Activated CD4-positive, alpha-beta T cell treated with anti-CD3 and anti-CD28 coated beads for 36 hours (primary cell): Measurements from ENCODE around the gene KIF3B. TPM values are rescaled to one million over a fixed set of nuclear protein-coding genes. Genes with fewer than 3 reads are reported as not detected.
"Not testable (repeated sequence)": the region's sequence is repeated elsewhere in the genome, so short reads cannot be mapped to it uniquely, and the experiment has no call there.

Experiments used
- ATAC-seq: fragments of 200-7000 bp; cut with Tn5 transposase; one replicate; pipeline ENCODE4 v1.10.0; 2021; ENCODE audit warnings: mild to moderate bottlenecking, moderate library complexity
- CTCF ChIA-PET: fragments of 350-600 bp; sonication (Branson Sonifier 250); formaldehyde crosslinking; loops from one replicate; lab custom pipeline; 2021; ENCODE audit warnings: antibody characterized with exemption; lab: Charles Lee
- POLR2A ChIA-PET: fragments of 350-600 bp; sonication (Branson Sonifier 250); formaldehyde crosslinking; loops from one replicate; lab custom pipeline; 2021; ENCODE audit warnings: antibody characterized with exemption, inconsistent platforms; lab: Charles Lee
- DNase-seq: peaks from one replicate; pipeline ENCODE4 v3.0.0-alpha.2; 2020
- H3K27ac Mint-ChIP-seq: one replicate; pipeline ENCODE4 v1.8.0; 2021; ENCODE audit warnings: mixed read lengths
- H3K27me3 Mint-ChIP-seq: one replicate; pipeline ENCODE4 v1.8.0; 2021; ENCODE audit warnings: mixed read lengths
- H3K36me3 Mint-ChIP-seq: one replicate; pipeline ENCODE4 v1.8.0; 2021; ENCODE audit warnings: low read depth, mixed read lengths
- H3K4me1 Mint-ChIP-seq: one replicate; pipeline ENCODE4 v1.8.0; 2021; ENCODE audit warnings: mixed read lengths
- H3K4me3 Mint-ChIP-seq: one replicate; pipeline ENCODE4 v1.8.0; 2021; ENCODE audit warnings: mild to moderate bottlenecking, moderate library complexity, mixed read lengths
- H3K9me3 Mint-ChIP-seq: one replicate; pipeline ENCODE4 v1.8.0; 2021; ENCODE audit warnings: low read depth, mixed read lengths
- intact Hi-C, 2 experiments: fragments of 100-400 bp; cut with DNase I in 1 of 2; cut with micrococcal nuclease in 1 of 2; formaldehyde crosslinking; loops; one replicate each; pipeline versions ENCODE4 v1.14.2 to v1.15.1; 2022 to 2024; cut with DNase I, micrococcal nuclease
- total RNA-seq, 2 experiments: library from RNA; stranded (reverse); gene quantifications; one replicate each; pipeline ENCODE4 v1.2.3, GENCODE V29; 2021

KIF3B gene
- total RNA-seq, 2 experiments from 2014 or later, result 39.9 to 40.7 TPM

GRCh38 chr20:32315399-32315798, 37.9 kb downstream of the KIF3B start:
- Mint-ChIP-seq H3K4me1 (peaks cover 27% of the 10 kb centered on the region), H3K9me3 (no peaks in the 10 kb centered on the region), H3K4me3 (no peak overlapping the region), H3K36me3 (peaks cover 74% of the 10 kb centered on the region), H3K27ac (peak overlapping the region; percentile 56), H3K27me3 (no peaks in the 10 kb centered on the region)
- ChIA-PET POLR2A (interaction anchor here (0.7 kb wide), 1 partner anchor 30 kb away, joined by 8 read pairs; no protein-coding TSS in a partner anchor), CTCF (interaction anchor here (0.8 to 1.6 kb wide), 2 partner anchors 9 to 26 kb away, joined by 3 to 4 read pairs; no protein-coding TSS in a partner anchor)
- intact Hi-C loops, result no loop called here
- DNase-seq (no peak), ATAC-seq (no peak)

GRCh38 chr20:32315891-32316290, 38.4 kb downstream of the KIF3B start:
- no peak for ATAC-seq

GRCh38 chr20:32316667-32317066, 39.2 kb downstream of the KIF3B start:
- Mint-ChIP-seq H3K4me3 (no peak overlapping the region), H3K27me3 (no peaks in the 10 kb centered on the region), H3K9me3 (no peaks in the 10 kb centered on the region), H3K36me3 (peaks cover 75% of the 10 kb centered on the region), H3K4me1 (peaks cover 28% of the 10 kb centered on the region), H3K27ac (peak overlapping the region; percentile 78)
- no peak for DNase-seq
- ChIA-PET POLR2A (interaction anchor here (0.7 kb wide), 1 partner anchor 67 kb away, joined by 3 read pairs; no protein-coding TSS in a partner anchor), CTCF (interaction anchor here (0.6 to 2.2 kb wide), 9 partner anchors 17 to 235 kb away, joined by 3 to 7 read pairs (median 3); no protein-coding TSS in a partner anchor)
- no peak for ATAC-seq
- intact Hi-C loops, result no loop called here

More at GRCh38 chr20:32315891-32316290, 38.4 kb downstream of the KIF3B start:
- Mint-ChIP-seq H3K4me3 (no peak overlapping the region), H3K27ac (peak overlapping the region; percentile 78), H3K4me1 (peaks cover 25% of the 10 kb centered on the region), H3K9me3 (no peaks in the 10 kb centered on the region), H3K27me3 (no peaks in the 10 kb centered on the region), H3K36me3 (peaks cover 72% of the 10 kb centered on the region)
- DNase-seq, result no peak
- ChIA-PET CTCF (interaction anchor here (0.6 to 2.2 kb wide), 4 partner anchors 9 to 211 kb away, joined by 3 to 7 read pairs (median 5); no protein-coding TSS in a partner anchor), POLR2A (interaction anchor here (0.7 kb wide), 1 partner anchor 30 kb away, joined by 8 read pairs; no protein-coding TSS in a partner anchor)
- intact Hi-C loops, result no loop called here

GRCh38 chr20:32319100-32319499, 41.6 kb downstream of the KIF3B start:
- ChIA-PET CTCF (no interaction called here), POLR2A (no interaction called here)
- ATAC-seq, result peak; percentile 65
- H3K27me3 Mint-ChIP-seq, result no peaks in the 10 kb centered on the region
- H3K4me3 Mint-ChIP-seq, result no peak overlapping the region
- H3K4me1 Mint-ChIP-seq, result peaks cover 18% of the 10 kb centered on the region
- peak overlapping the region; percentile 63 for H3K27ac Mint-ChIP-seq
- H3K9me3 Mint-ChIP-seq, result no peaks in the 10 kb centered on the region
- intact Hi-C loops, result no loop called here
- peak; percentile 33 for DNase-seq
- peaks cover 56% of the 10 kb centered on the region for H3K36me3 Mint-ChIP-seq

- no peaks in the 10 kb centered on the region for H3K27me3 Mint-ChIP-seq
- DNase-seq (no peak), ATAC-seq (no peak)
- intact Hi-C loops, result no loop called here
- ChIA-PET POLR2A (interaction anchor here (0.6 to 0.9 kb wide), 2 partner anchors 37 to 88 kb away, joined by 4 to 5 read pairs; no protein-coding TSS in a partner anchor), CTCF (no interaction called here)
- H3K9me3 Mint-ChIP-seq, result no peaks in the 10 kb centered on the region
- peaks cover 16% of the 10 kb centered on the region for H3K4me1 Mint-ChIP-seq
- peaks cover 50% of the 10 kb centered on the region for H3K36me3 Mint-ChIP-seq
- no peak overlapping the region for H3K27ac Mint-ChIP-seq
- no peak overlapping the region for H3K4me3 Mint-ChIP-seq
These were observed 42.9 kb downstream of the KIF3B start for GRCh38 chr20:32320305-32320704.

GRCh38 chr20:32321390-32321789, 43.9 kb downstream of the KIF3B start:
- H3K4me1 Mint-ChIP-seq, result peaks cover 22% of the 10 kb centered on the region
- H3K36me3 Mint-ChIP-seq, result peaks cover 47% of the 10 kb centered on the region
- no peak overlapping the region for H3K4me3 Mint-ChIP-seq
- H3K9me3 Mint-ChIP-seq, result no peaks in the 10 kb centered on the region
- CTCF ChIA-PET, result no interaction called here
- no peak for DNase-seq
- intact Hi-C loops, result no loop called here
- ATAC-seq, result peak; percentile 65
- no peak overlapping the region for H3K27ac Mint-ChIP-seq
- POLR2A ChIA-PET, result no interaction called here
- no peaks in the 10 kb centered on the region for H3K27me3 Mint-ChIP-seq

- H3K4me1 Mint-ChIP-seq, result peaks cover 21% of the 10 kb centered on the region
- DNase-seq, intact Hi-C loops, H3K27ac Mint-ChIP-seq, CTCF ChIA-PET, H3K9me3 Mint-ChIP-seq, ATAC-seq, H3K4me3 Mint-ChIP-seq, H3K27me3 Mint-ChIP-seq, POLR2A ChIA-PET: not testable (repeated sequence)
- H3K36me3 Mint-ChIP-seq, result peaks cover 47% of the 10 kb centered on the region
These were observed 44.8 kb downstream of the KIF3B start for GRCh38 chr20:32322260-32322659.

GRCh38 chr20:32323761-32324160, 46.3 kb downstream of the KIF3B start:
- intact Hi-C loops, H3K27ac Mint-ChIP-seq, ATAC-seq, H3K9me3 Mint-ChIP-seq, H3K27me3 Mint-ChIP-seq, H3K4me3 Mint-ChIP-seq, DNase-seq: not testable (repeated sequence)
- POLR2A ChIA-PET, result interaction anchor here (0.6 kb wide), 1 partner anchor 15 kb away, joined by 5 read pairs; no protein-coding TSS in a partner anchor
- H3K36me3 Mint-ChIP-seq, result peaks cover 43% of the 10 kb centered on the region
- CTCF ChIA-PET, result interaction anchor here (1.2 kb wide), 1 partner anchor 232 kb away, joined by 5 read pairs; no protein-coding TSS in a partner anchor
- H3K4me1 Mint-ChIP-seq, result peaks cover 20% of the 10 kb centered on the region

- CTCF ChIA-PET, result interaction anchor here (0.5 kb wide), 1 partner anchor 496 kb away, joined by 3 read pairs; no protein-coding TSS in a partner anchor
- Mint-ChIP-seq H3K27me3 (no peaks in the 10 kb centered on the region), H3K36me3 (peaks cover 43% of the 10 kb centered on the region), H3K27ac (peak overlapping the region; percentile 56), H3K9me3 (no peaks in the 10 kb centered on the region), H3K4me3 (no peak overlapping the region), H3K4me1 (peaks cover 18% of the 10 kb centered on the region)
- ATAC-seq, result no peak
- DNase-seq, result no peak
- POLR2A ChIA-PET, result interaction anchor here (0.6 kb wide), 1 partner anchor 37 kb away, joined by 4 read pairs; no protein-coding TSS in a partner anchor
- intact Hi-C loops, result no loop called here
These were observed 48.5 kb downstream of the KIF3B start for GRCh38 chr20:32325706-32326503.

- Mint-ChIP-seq H3K9me3 (no peaks in the 10 kb centered on the region), H3K36me3 (peaks cover 44% of the 10 kb centered on the region), H3K4me3 (no peak overlapping the region), H3K27ac (peak overlapping the region; percentile 27), H3K27me3 (no peaks in the 10 kb centered on the region), H3K4me1 (peaks cover 21% of the 10 kb centered on the region)
- CTCF ChIA-PET, result interaction anchor here (0.5 to 0.9 kb wide), 2 partner anchors 44 to 496 kb away, joined by 3 read pairs; no protein-coding TSS in a partner anchor
- POLR2A ChIA-PET, result interaction anchor here (0.6 kb wide), 1 partner anchor 94 kb away, joined by 3 read pairs; no protein-coding TSS in a partner anchor
- DNase-seq (no peak), ATAC-seq (no peak)
- intact Hi-C loops, result no loop called here
These were observed 49.0 kb downstream of the KIF3B start for GRCh38 chr20:32326504-32326845.

- ChIA-PET CTCF (interaction anchor here (0.6 to 0.9 kb wide), 2 partner anchors 45 to 158 kb away, joined by 3 read pairs; no protein-coding TSS in a partner anchor), POLR2A (interaction anchor here (0.6 kb wide), 1 partner anchor 95 kb away, joined by 3 read pairs; no protein-coding TSS in a partner anchor)
- Mint-ChIP-seq H3K36me3 (peaks cover 50% of the 10 kb centered on the region), H3K27ac (peak overlapping the region; percentile 27), H3K4me1 (peaks cover 24% of the 10 kb centered on the region), H3K27me3 (no peaks in the 10 kb centered on the region), H3K9me3 (no peaks in the 10 kb centered on the region), H3K4me3 (no peak overlapping the region)
- intact Hi-C loops, result no loop called here
- ATAC-seq (no peak), DNase-seq (no peak)
These were observed 49.7 kb downstream of the KIF3B start for GRCh38 chr20:32327087-32327681.
